ENCODE measurements around the gene TBC1D22A.

TBC1D22A gene

DNA sequence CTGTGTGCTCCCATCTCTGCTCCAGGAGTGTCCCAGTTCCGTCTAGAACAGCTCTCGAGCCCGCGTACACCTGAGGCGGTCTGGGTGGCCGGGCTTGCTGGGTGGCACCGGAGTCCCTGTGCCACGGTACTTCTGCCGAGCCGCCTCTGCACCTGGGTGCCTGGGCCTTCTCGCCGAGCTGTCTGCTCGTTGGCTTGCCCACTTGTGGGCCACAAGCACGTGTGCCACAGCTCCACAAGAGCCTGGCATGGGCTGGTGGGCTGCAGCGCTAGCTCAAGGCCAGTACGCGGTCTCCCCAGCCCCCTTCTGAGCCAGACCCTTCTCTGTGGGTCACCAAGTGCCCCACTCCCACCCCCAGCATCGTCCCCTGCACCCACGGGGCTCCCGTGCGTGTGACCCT lies 388.0 kb downstream of the TBC1D22A start:
- DNase-seq: no peak

DNA sequence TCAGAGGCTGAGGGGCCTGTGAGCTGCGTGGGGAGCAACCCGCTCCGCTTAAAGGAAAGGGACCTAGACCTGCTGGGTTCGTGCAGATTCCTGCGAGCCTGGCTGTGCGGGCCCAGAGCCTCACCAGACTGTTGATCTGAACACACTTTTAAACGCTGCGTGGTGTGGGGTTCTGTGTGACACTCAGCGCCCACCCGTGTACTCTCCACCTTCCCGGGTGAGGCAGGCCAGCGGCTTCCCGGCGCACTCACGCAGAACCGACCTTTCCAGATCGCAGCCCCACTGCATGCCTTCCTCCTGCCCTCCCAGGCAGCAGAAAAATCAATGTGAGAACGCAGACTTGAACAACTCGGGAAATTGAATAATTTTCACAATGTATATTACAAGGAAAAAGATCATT lies 388.6 kb downstream of the TBC1D22A start:
- no peak for DNase-seq

DNA sequence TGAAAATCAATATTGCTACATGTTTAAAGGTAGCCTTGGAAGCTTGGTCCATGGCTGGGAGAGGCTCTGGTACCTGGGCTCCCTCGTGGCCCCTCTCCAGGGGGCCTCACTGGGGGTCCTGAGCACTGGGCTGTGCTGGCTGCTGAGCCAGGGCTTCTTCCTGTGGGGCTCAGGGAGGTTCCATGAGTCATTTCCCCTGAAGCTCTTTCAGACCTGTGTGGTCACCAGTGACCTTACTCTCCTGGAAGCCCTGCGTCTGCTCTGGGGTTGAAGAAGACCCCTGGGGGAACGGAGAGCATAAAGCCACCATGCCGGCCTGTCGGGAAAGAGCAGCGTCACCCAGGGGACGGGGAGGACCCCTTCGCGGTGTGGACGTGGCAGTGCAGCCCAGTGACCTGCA lies 389.0 kb downstream of the TBC1D22A start:
- DNase-seq: no peak

DNA sequence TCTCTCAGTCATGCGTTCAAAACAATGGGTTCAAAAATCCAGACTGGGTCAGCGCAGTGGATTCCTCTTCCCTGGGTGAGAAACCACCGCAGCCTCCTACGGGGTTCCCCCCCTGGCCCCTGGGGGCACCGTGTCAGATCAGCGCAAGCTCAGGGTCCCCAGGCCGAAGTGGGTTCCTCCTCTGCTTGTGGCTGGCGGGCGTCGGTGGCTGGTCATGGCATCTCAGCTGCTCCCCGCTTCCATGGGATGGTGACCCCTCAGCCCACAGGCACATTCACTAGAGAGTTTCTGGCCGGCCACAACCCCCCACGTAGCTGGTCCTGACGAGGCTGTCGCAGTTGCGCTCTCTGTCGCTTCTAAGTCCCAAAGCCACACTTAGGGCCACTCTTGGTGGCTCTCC lies 389.8 kb downstream of the TBC1D22A start:
- DNase-seq: no peak

DNA sequence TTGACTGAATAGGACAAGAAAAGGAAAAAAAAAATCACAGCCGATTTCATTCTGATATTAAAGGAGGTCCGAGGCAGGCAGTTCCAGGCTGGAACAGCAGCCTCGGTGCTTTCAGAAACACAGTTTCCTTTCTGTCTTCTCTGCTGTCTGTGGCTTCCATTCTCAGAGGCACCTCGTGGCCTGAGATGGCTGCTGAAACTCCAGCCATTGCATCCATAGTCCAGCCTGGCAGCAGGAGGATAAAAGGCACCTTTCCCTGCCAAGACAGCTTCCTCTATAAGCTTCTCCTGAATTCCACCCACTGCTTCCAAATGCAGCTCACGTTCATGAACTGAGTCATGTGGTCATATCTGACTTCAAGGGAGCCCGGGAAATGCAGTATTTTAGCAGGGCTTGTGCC lies 390.5 kb downstream of the TBC1D22A start:
- no peak for DNase-seq

DNA sequence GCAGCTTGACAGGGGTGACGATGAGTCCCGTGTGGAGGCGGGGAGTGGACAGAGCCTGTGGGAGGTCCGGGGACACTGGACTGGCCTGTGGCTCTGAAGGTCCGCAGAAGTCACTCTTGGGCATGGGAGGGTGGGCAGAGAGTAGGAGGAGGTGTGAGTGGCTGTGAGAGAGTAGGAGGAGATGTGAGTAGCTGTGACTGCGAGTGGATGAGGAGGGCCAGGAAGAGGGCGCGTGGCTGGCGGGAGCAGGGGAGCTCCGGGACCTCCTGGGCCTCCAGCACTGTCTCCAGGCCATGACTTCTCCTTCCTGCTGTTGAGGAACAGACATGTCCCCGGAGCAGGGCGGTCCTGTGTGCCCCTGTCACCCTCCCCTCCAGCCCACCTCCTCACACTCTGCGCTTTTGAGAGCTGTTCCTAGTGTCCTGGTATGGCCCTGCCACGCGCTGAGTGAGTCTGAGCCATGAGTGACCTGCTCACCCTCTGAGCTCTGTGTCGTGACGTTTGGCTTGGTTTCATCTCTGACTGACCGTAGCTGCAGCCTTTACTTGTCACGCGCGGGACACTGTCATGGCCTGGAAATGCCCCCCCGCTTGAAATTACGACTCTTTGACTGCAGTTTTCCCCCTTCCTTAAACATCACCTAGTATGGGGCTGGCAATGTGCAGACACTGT lies 391.5 kb downstream of the TBC1D22A start:
- DNase-seq: no peak

DNA sequence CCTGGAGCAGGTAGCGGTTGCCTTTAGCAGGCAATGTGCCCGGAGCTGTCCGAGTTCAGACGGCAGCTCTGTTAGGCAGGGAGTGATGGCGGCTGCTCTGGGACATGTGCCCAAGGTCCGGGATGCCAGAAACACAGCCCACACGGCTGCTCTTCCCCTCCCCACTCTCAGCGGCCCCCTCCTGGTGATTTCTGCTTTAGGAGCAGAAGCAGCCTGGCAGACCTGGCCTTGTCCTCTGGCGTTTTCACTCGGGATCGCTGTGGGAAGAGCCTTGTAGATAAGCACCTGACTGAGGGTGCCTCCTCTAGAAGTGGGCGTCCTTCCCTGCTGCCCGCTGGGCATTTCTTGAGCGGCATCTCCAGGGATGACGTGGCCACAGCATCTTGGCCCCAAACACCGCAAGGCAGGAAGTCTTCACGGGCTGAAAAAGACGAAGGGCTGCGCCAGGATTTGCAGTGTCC lies 392.2 kb downstream of the TBC1D22A start:
- DNase-seq: no peak

DNA sequence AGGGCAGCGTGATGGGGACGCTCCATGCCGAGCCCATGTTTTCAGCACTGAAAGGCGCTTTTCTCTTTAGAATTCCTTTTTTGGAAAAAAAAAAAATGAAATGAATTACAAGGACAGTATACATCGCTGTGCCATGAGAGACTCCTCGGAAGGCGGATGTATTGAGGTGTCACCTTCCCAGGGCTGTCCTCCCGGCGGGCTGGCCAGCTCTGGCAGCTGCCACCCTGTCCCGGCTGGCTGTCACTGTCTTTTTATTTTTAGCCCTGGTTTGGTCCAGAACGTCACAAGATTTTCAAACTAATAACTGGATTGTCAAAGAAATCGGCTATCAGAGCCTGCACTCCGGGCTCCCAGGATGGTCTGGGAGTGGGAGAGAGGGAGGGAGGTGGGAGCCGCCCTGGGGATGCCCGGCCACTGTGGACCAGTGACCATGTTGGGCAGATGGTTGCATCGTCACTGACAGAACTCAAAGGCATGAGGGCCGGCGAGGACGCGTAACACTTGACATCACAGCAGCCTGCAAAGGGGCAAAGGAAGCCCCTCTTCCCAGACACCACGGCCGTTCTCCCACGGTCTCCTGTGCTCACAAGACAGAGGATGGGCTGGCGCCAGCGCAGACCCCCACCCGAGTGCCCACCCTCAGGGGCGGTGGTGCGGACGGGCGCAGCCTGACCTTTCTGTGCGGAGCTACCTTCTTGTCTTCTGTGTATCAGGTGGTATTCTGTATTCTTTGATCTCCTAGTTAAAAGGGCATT lies 392.9 kb downstream of the TBC1D22A start:
- DNase-seq: no peak

DNA sequence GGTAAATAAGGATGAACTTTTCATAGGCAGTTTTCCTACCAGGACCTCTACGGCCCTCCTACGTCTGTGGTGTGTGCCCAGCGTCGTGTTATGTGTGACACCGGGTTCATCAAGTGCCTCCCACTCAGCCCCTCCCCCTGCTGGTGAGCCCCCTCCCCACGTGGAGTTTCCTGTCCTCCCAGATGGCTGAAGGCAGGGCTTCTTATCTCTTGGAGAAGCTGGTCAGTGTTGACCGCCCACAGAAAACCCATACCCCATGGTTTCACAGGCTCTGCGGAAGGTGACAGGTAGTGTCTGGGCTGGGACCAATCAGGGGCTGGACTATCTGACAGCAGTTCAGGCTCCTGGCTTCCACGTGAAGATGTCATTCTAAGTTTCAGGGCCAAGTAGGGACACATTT lies 393.5 kb downstream of the TBC1D22A start:
- DNase-seq: no peak

DNA sequence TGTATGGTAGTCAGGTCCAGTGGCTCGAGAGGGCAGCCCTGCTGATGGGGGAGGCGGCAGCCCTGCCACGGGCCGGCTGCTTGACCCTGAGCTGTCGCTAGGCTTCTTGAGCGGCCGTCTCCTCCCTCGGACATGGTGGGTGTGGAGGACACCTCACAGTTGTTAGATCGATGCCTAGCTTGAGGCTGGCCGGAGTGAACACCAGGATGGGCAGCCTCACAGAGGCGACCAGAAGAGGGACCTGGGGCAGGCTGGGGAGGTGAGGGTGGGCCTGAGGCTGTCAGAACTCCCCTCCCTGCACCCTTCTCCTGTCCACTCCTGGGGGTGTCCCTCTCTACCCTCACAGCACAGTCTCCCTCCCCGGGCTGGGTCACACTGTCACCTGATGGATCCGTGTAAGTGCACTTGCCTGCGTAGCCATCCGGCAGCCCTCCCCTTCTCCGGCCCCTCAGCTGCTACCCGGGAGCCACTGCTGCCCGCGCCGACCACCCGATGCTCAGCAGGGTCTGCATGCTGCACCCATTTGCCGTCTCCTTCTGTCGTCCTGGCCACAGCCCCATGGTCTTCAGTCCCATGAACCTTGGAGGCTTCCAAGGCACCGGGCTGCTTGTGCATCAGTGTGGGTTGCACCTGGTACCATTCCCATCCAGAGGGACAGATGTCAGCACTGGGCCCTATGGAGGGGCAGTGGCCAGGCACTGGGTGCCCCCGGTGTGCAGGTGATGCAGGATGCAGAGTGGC lies 394.1 kb downstream of the TBC1D22A start:
- DNase-seq: no peak

DNA sequence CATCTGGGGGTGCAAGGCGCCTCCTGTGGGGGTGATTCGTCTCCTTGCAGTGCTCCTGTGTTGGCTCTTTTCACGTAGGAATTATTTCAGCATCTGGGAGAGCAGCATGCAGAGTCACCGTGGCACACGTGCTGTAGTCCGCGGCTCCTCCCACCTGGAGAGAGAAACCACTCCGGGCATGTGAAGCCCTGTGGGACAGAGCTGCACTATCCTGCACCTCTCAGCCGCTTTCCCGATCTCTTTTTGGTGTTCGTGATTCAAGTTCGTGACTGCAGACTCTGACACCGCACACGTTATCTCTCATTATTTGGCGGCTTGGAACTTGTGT lies 394.6 kb downstream of the TBC1D22A start:
- no peak for DNase-seq

DNA sequence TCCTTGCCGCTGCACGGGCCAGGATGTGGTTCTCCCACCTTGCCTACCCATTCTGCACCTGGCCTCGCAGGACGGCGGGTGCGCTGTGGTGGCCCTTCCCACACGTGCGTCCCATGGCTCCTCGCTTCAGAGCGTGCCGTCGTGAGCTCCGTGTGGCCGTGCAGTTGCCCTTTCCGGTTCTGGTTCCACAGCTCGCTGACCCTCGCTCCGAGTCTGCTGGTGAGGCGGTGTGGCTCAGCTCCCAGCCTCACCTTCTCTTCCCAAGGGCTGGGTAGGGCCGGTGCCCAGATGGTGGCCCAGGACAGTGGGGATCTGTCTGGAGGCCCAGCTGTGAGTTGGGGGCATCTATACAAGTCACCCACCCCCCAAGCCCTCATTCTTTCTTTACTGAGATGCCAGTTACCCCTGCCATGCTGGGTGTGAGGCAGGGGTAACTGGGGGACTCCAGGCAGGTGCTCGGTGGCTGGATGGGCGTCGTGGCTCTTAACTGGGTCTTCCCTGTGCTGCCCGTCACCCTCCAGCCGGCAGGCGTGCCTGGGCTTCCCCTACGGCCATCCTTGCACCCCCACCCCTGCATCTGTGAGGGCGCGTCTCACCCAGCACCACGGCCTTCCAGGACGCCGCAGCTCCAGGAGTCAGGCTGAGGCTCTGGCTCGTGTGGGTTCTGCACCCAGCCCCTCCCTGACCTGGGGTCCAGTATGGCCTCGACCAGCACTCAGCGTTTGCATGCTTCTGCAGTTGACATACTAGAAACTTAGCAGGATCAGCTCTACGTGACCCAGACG lies 395.2 kb downstream of the TBC1D22A start:
- DNase-seq: no peak

DNA sequence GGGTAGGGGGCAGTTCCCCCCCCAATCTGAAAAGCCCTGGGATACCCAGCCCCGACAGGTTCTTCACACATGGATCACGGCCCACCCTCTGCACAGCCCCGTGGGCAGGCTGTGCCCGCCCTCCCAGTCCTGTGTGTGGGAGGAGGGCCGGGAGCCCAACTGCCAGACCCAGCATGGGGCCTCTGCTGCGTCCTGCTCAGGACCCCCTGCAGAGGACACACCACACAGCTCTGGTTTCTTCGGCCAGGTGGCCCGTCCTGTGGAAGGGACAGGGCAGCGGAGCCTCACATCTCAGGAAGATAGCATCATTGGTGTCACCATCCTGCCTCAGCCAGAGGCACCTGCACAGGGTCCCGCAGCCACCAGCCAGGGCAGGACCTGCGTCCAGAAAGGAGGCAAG lies 396.0 kb downstream of the TBC1D22A start:
- DNase-seq: no peak

DNA sequence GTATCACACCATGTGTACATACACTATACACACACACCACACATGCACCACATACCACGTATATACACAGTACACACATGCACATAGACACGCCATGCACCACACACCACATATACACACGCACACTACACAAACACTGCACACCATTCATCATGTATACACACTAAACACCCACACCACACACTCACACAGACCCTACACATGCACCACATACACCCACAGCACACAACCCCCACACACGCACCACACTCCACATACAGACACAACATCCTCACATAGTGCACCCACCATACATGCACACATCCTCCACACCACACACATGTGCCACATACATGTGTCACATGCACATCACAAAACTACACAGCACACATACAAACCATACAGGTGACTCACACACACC lies 397.1 kb downstream of the TBC1D22A start:
- no peak for DNase-seq

DNA sequence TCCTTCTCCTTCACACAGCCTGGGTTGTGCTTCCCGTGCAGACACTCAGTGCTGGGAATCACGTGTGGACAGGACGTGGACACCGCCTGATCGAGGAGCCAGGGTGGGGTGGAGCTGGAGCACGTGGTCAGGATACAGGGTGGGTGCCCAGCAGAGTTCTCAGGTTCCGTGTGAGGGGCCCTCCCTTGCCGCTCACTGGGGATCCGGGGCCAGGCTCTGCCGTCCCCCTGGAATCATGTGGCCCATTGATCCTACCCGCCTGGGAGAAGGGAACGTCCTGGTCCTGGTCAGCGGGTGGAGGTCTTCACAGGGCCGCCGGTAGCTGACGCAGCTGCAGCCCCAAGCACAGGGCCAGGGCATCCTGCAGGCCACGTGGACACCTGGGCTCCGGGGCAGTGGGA lies 397.7 kb downstream of the TBC1D22A start:
- no peak for DNase-seq

DNA sequence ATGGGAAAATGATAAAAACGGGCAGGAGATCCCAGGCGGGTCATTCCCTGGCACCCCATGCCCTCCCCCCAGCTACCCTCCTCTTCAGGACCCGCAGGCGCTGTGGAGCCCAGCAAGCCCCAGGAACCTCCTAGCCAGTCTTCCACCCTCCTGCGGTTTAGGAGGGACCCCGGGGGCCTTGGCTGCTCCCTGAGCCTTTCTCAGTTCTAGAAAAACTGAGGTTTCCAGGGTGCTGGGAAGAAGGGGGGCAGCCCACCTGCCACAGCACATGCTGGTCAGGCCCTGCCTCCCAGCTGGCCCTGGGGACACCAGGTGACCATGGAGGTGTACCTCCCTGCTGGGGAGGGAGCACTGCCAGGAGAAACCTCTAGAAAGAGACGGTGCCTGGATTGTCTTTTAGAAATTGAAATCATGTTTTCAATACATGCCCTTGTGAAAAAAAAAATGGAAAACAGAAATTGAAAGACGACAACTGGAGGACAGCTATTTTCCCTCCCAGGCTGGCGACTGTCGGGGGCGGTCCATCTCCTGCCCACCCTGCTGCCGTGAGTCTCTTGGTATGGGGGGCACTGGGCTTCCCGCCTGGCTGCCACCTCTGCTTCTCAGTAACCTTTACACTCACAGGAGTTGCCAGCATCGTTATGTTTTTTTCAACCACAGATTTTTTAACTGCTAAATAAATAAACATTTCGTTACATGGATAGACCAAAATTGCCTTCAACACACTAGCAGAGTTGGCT lies 398.5 kb downstream of the TBC1D22A start:
- no peak for DNase-seq

DNA sequence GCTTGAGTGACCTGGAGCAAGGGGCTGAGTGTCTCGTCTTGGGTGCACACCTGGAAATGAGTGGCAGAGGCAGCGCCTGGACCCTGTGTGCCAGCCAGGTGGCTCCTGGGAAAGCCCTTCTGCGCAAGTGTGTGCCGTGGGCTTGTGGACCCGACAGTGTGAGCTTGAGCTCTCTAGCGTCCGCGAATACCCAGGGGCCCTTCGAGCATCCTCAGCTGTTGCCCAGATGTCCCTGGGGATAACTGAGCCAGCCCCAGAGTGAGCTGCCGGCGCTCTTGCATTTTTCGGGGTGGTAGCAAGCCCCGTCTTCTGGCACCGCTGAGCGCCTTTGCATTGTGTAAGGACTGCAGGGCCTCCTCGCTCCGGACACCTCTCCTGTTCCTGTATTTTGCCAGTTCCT lies 399.2 kb downstream of the TBC1D22A start:
- no peak for DNase-seq

DNA sequence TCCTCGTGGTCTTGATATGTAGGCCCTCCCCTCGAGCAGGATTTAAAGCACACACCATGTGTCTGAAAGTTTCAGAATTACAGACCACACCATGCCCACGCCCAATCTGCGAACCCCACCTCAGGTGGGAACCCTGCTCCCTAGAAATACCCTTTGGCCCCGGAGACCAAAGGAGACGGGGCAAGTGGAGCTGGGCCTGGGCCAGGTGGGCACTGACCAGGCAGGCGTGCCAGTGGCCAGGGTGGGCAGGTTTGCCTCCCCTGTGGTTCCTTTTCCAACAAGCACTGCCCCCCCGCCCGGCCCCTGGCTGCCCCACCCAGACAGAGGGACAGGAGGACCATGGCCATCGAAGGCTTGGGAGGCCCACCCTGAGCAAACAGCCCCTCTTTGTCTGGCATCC lies 400.4 kb downstream of the TBC1D22A start:
- no peak for DNase-seq

DNA sequence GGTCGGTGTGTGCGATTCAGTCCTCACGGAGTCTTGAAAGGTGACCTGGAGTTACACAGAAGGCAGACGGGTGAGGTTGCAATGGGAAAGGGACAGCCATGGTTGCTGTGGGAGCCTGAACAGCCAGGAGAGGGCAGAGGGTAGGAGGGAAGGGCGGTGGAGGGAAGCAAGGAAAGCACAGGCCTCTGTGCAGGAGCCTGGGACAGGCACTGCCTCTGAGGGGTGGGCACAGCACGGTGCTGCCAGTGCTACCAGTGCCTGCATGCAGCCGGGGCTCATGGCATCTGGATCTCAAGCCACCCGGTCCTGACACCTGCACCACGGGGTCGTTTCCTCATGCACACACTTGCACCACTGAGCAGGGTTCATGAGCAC lies 401.0 kb downstream of the TBC1D22A start:
- DNase-seq: no peak

DNA sequence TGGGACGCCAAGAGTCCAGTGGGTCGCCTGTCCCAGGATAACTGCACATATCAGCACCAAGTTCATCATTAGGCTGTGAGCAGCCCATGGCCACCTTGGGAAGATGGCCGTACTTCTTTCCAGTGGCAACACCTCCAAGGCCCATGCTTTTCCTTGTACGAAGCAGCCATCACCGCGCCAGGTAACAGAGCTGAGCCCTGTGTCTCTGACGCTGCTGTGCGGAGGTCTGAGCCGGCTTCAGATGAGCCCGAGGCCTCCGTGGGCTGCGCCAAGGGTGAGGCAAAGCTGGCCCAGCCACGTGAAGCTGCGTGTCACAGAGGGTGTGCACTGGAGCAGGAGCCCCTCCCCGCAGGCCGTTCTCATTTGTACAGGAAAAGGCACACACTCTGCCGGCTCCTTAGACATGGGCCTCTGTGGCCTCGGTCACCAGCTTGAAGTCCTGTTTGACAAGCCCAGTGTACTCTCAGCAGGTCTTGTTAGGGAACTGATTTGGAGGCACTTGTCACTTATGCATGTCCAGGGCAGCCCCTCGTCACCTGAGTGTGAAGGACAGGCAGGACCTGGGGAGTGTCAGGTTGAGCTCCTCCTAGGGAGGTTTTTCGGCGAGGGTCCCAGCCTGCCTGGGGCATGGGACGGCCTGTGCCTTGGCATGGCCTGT lies 401.5 kb downstream of the TBC1D22A start:
- no peak for DNase-seq

DNA sequence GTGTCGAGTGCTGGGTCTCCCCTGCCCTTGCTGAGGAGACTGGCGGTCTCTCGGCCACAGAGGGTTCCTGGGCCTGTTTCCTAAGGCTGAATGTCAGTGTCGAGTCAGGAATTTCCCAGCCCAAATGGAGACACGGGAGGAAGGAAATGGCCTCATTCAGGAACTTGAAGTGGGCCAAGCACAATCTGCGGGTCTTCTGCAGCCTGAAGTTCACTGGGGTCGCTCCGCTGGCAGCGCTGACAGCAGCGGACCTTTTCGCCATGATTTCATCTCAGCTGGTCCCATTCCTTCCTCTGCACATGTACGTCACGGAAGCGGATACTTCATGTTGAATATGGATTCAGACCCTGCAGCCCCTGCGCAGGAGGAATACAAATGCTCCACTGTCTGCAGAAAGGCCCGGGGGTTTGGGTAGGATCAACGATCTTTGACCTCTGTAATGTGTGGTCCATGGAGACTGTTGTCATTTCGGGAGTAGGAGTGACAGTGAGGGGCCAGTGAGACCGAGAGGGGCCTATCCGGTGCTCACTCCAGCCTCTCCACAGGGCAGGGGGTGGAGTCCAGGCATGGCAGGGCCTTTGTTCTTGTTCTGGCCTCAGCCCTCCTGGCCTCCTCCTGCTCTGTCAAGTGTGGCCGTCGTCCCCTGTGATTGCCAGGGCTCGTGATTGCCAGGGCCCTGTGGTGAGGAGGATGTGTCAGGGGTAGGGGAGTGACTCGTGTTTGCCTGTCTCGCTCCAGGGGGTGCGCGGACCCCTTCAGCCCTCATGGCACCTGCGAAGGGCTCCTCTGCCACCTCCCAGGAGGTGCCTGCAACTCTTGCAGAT lies 402.3 kb downstream of the TBC1D22A start:
- no peak for DNase-seq

Measured in activated CD4-positive, alpha-beta T cell treated with anti-CD3 and anti-CD28 coated beads, Interleukin-2, amount 50 U/mL, for 1 hour (primary cell).